HepG2 (cell line): ENCODE results near the gene SSTR5. TPM values are rescaled to one million over a fixed set of nuclear protein-coding genes. Genes with fewer than 3 reads are reported as not detected.

Source experiments
- ATAC-seq: fragments of 200-7000 bp; cut with Tn5 transposase; 3 replicates; pipeline ENCODE4 v1.9.1; 2020; ENCODE audit warnings: mild to moderate bottlenecking, moderate library complexity
- BruUV-seq: library from RNA; stranded (reverse); fragments of 400-500 nt; replicated peaks from 2 replicates; lab custom pipeline; 2021; lab: Mats Ljungman, UMichigan
- CTCF ChIA-PET: fragments of 300-600 bp; formaldehyde crosslinking; extraction: SDS; loops from one replicate; lab custom pipeline; 2021; ENCODE audit warnings: low total read pairs, inconsistent platforms, low intra/inter-chr PET ratio; lab: Yijun Ruan, JAX
- POLR2A ChIA-PET: fragments of 350-600 bp; sonication (Branson Sonifier 250); formaldehyde crosslinking; loops from one replicate; lab custom pipeline; 2020; ENCODE audit warnings: antibody characterized with exemption, inconsistent platforms; lab: Yijun Ruan, JAX
- DNase-seq: peaks from one replicate; pipeline ENCODE4 v3.0.0-alpha.2; 2015; ENCODE audit warnings: low spot score
- FAIRE-seq: peaks from 3 replicates; lab custom pipeline; 2011; peaks lifted over from hg19 to GRCh38; lab: Jason Lieb, UNC
- H2AFZ ChIP-seq: one replicate; pipeline ENCODE4 v1.6.1; 2011; ENCODE audit warnings: low read length, inconsistent platforms
- H3K27ac ChIP-seq: fragments of 300-600 bp; 3 replicates; pipeline ENCODE4 v1.8.0; 2011; ENCODE audit warnings: mixed run types, mild to moderate bottlenecking, mixed read lengths, low read length, inconsistent platforms; ENCODE audit not compliant: insufficient read depth; ENCODE audit errors: extremely low read length
- H3K27me3 ChIP-seq, 2 experiments: fragments of 200-600 bp in 1 of 2; 2 replicates in 1 of 2; 3 replicates in 1 of 2; pipeline versions ENCODE4 v1.6.0 to v1.8.0; 2011; ENCODE audit warnings: low read length in 2 of 2, mild to moderate bottlenecking in 2 of 2, moderate library complexity in 2 of 2, inconsistent platforms in 1 of 2; ENCODE audit not compliant: insufficient read depth in 2 of 2, control insufficient read depth in 1 of 2
- H3K36me3 ChIP-seq, 2 experiments: fragments of 200-600 bp in 1 of 2; replicated peaks in 1 of 2; 2 replicates in 1 of 2; 3 replicates in 1 of 2; pipeline versions ENCODE4 v1.5.1 to v1.8.0; 2011; ENCODE audit warnings: low read length in 2 of 2, inconsistent platforms in 1 of 2; ENCODE audit not compliant: insufficient read depth in 2 of 2, control insufficient read depth in 1 of 2
- H3K4me1 ChIP-seq: 2 replicates; pipeline ENCODE4 v1.5.1; 2012; ENCODE audit warnings: low read length, inconsistent platforms; ENCODE audit not compliant: insufficient read depth
- H3K4me2 ChIP-seq: 2 replicates; pipeline ENCODE4 v1.6.0; 2011; ENCODE audit warnings: low read depth, low read length, inconsistent platforms
- H3K4me3 ChIP-seq, 3 experiments: fragments of 200-600 bp in 1 of 3; sonication (generic), shearing (Covaris generic) in 1 of 3; replicated peaks in 1 of 3; 2 replicates each; pipeline ENCODE4 v1.5.1; 2011 to 2016; ENCODE audit warnings: low read length in 3 of 3, inconsistent platforms in 2 of 3, low read depth in 2 of 3, mild to moderate bottlenecking in 2 of 3, control low read depth in 1 of 3, mixed read lengths in 1 of 3; ENCODE audit not compliant: insufficient read depth in 1 of 3
- H3K79me2 ChIP-seq: one replicate; pipeline ENCODE4 v1.6.1; 2011; ENCODE audit warnings: low read length, inconsistent platforms; ENCODE audit not compliant: insufficient read depth
- H3K9ac ChIP-seq: 2 replicates; pipeline ENCODE4 v1.6.0; 2011; ENCODE audit warnings: mild to moderate bottlenecking, low read depth, low read length, inconsistent platforms; ENCODE audit not compliant: insufficient read depth
- H3K9me3 ChIP-seq: 2 replicates; pipeline ENCODE4 v1.5.1; 2012; ENCODE audit warnings: mild to moderate bottlenecking, low read length
- H4K20me1 ChIP-seq: 2 replicates; pipeline ENCODE4 v1.6.0; 2011; ENCODE audit warnings: inconsistent platforms, mild to moderate bottlenecking, low read length, moderate library complexity; ENCODE audit not compliant: insufficient read depth
- KDM2A ChIP-seq: sonication (generic); formaldehyde crosslinking; IDR thresholded peaks from 2 replicates; pipeline ENCODE4 v1.4.0; 2020; ENCODE audit warnings: low read depth, missing genetic modification reagents, borderline replicate concordance
- ONECUT2 ChIP-seq: sonication (generic); formaldehyde crosslinking; IDR thresholded peaks from 2 replicates; pipeline ENCODE4 v1.4.0; 2020; ENCODE audit warnings: missing genetic modification reagents
- POLR2AphosphoS5 ChIP-seq: IDR thresholded peaks from 2 replicates; pipeline ENCODE4 v1.6.1; 2012; ENCODE audit warnings: low read depth, low read length
- TOE1 ChIP-seq: sonication (generic); formaldehyde crosslinking; IDR thresholded peaks from 2 replicates; pipeline ENCODE4 v1.4.0; 2020; ENCODE audit warnings: mild to moderate bottlenecking, missing genetic modification reagents
- ZNF543 ChIP-seq: sonication (generic); formaldehyde crosslinking; IDR thresholded peaks from 2 replicates; pipeline ENCODE4 v1.4.0; 2020; ENCODE audit warnings: mild to moderate bottlenecking, missing genetic modification reagents
- ZNF558 ChIP-seq: sonication (generic); formaldehyde crosslinking; IDR thresholded peaks from 2 replicates; pipeline ENCODE4 v1.9.0; 2022; ENCODE audit warnings: mild to moderate bottlenecking, missing genetic modification reagents, borderline replicate concordance
- WGBS: methylation state at CpG from one replicate; pipeline ENCODE4 v1.1.6; 2017; ENCODE audit warnings: low lambda C conversion rate; 5-methylcytosine and 5-hydroxymethylcytosine counted together
- in situ Hi-C: cut with HindIII; loops from 2 replicates; pipeline ENCODE4 v1.10.0; 2017; ENCODE audit warnings: low pct_unique_long_range_greater_than_20kb; ENCODE audit not compliant: extremely low pct_ligation_motif_present
- intact Hi-C: fragments of 100-400 bp; cut with micrococcal nuclease; formaldehyde crosslinking; loops from one replicate; pipeline ENCODE4 v1.10.0; 2022; ENCODE audit not compliant: unreplicated experiment
- polyA plus RNA-seq, 8 experiments: library from polyadenylated mRNA; depleted of rRNA in 3 of 8; stranded (reverse) in 7 of 8; unstranded in 1 of 8; fragments of >200 nt; fragmentation: Illumina TruSeq in 4 of 8; extraction: Trizol in 4 of 8; gene quantifications; 2 replicates each; pipeline versions ENCODE4 v1.2.1 to v1.2.3, GENCODE V29; 2011 to 2016; ENCODE audit warnings: low read depth in 4 of 8, missing spikeins in 1 of 8, mixed read lengths in 1 of 8; ENCODE audit not compliant: insufficient read depth in 1 of 8
- total RNA-seq, 5 experiments: library from RNA; depleted of rRNA; stranded (reverse); fragments of >200 nt; fragmentation: Illumina TruSeq; extraction: Trizol; gene quantifications; 2 replicates each; pipeline ENCODE4 v1.2.3, GENCODE V29; 2016; ENCODE audit warnings: low read depth in 1 of 5
- TF ChIP-seq, protein P1 (sequence below): sonication (generic); formaldehyde crosslinking; IDR thresholded peaks from 2 replicates; pipeline ENCODE4 v1.5.0; 2020; ENCODE audit warnings: missing genetic modification reagents

Gene SSTR5
- total and polyA plus RNA-seq, 2 of the 13 experiments (the other 11 are each of a cell fraction or from before 2014, with no cell fraction given) = 0.20 to 0.49 TPM

DNA sequence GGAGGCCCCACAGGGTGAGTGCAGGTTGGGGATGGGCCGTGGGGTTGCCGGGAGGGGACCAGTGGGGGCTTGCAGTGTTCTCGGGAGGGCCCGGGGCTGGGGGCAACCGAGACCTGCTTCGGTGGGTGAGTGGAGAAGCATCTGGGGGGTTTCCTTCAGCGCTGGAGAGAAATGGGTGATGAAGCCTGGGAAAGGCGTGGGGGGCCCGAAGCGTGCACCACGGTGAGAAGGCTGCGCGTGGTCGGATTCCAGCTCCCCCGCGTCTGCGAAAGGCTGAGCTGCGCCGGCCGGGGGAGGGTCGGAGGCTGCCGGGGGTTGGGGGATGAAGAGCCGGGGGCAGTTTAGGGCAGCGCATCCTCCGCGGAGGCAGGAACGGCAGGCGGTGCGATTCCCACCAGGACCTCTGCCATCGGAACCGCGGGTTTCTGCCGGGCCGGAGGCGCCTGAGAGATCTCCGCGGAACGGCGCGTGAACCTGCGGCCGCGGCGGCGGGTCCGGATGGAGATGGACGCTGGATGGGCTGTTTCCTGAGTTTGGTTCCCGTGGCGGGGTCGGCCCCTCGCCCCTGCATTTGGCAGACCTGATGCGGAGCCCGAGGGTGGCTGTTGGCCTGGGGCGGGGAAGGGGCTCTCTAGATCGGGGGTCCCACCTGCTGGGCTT lies 6.9 kb upstream of the SSTR5 start (continued):
- TF ChIP-seq, protein P1, sequence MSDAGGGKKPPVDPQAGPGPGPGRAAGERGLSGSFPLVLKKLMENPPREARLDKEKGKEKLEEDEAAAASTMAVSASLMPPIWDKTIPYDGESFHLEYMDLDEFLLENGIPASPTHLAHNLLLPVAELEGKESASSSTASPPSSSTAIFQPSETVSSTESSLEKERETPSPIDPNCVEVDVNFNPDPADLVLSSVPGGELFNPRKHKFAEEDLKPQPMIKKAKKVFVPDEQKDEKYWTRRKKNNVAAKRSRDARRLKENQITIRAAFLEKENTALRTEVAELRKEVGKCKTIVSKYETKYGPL (CRISPR knock-in tag) = no peak
- TF ChIP-seq ONECUT2 (CRISPR knock-in tag) (no peak), ZNF558 (CRISPR knock-in tag) (no peak), ZNF543 (no peak)

DNA sequence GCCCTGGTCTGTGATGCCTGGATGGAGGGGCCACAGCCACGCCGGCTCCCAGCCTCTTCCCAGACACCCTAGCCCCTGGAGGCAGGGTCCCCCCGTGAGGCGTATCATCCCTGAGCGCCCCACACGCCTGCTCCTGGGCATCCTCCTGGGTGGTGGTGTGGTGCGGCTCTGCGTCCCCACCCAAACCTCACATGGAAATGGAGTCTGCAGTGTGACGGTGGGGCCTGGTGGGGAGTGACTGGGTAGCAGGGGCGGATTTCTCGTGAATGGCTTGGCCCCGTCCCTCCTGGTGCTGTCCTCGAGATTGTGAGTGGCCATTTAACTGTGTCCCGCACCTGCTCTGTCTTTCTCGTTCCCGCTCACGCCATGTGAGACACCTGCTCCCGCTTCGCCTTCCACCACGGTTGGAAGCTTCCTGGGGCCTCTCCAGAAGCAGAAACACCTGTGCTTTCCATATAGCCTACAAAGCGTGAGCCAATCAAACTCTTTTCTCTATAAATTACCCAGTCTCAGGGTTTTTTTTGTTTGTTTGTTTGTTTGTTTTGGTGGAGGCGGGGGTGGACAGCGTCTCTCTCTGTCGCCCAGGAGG lies 5.9 kb upstream of the SSTR5 start:
- WGBS = 19% methylated on average over 12 of the region's 24 CpGs
- Histone ChIP-seq H3K36me3 (no peaks in the 10 kb centered on the region), H3K79me2 (no peaks in the 10 kb centered on the region), H3K4me2 (no peak overlapping the region), H2AFZ (no peak overlapping the region), H3K9me3 (no peaks in the 10 kb centered on the region), H3K9ac (no peak overlapping the region), H3K27ac (no peak overlapping the region), H3K27me3 (peaks cover 27 to 92% of the 10 kb centered on the region in 2 experiments; a peak in 4 of 5 replicates), H3K4me1 (no peaks in the 10 kb centered on the region), H3K4me3 (no peak overlapping the region), H4K20me1 (peaks cover 5% of the 10 kb centered on the region; the same call in 1 of the 2 replicates)
- FAIRE-seq (no peak), ATAC-seq (no peak), DNase-seq (no peak)
- POLR2A ChIA-PET = no interaction called here
- in situ Hi-C loops (no loop called here), intact Hi-C loops (no loop called here)
- CTCF ChIA-PET = no interaction called here
- TF ChIP-seq POLR2AphosphoS5 (no peak), TOE1 (CRISPR knock-in tag) (no peak), KDM2A (peak; percentile 68; the same call in 1 of the 2 replicates)
- no TSS peak for BruUV-seq
